SK-MEL-5 (cell line): Measurements from ENCODE around the gene SHROOM3. TPM values are rescaled to one million over a fixed set of nuclear protein-coding genes. Genes with fewer than 3 reads are reported as not detected.
"Not testable (repeated sequence)": the region's sequence is repeated elsewhere in the genome, so short reads cannot be mapped to it uniquely, and the experiment has no call there.

Experiments
- DNase-seq: peaks from one replicate; pipeline ENCODE4 v3.0.0-alpha.2; 2016; ENCODE audit warnings: low read depth, low spot score
- in situ Hi-C: cut with HindIII; loops from 2 replicates; pipeline ENCODE4 v1.10.0; 2016; ENCODE audit warnings: low sequenced_read_pairs, high pct_unique_total_duplicates, low pct_unique_long_range_greater_than_20kb
- total RNA-seq: library from RNA; depleted of rRNA; stranded (reverse); fragments of >200 nt; shearing (Covaris generic); gene quantifications from 2 replicates; pipeline ENCODE4 v1.2.3, GENCODE V29; 2014

The SHROOM3 gene
- total RNA-seq, 1 experiment from 2014 or later = 0.82 TPM

GRCh38 chr4:76726631-76727030 is 291.6 kb downstream of the SHROOM3 start:
- no peak for DNase-seq
- in situ Hi-C loops = no loop called here

- DNase-seq, in situ Hi-C loops: not testable (repeated sequence)
Measured at GRCh38 chr4:76727934-76728333, 292.9 kb downstream of the SHROOM3 start.

- DNase-seq = no peak
- in situ Hi-C loops = no loop called here
Measured at GRCh38 chr4:76729460-76729859, 294.4 kb downstream of the SHROOM3 start.

GRCh38 chr4:76729980-76730379 is 295.0 kb downstream of the SHROOM3 start:
- DNase-seq = no peak
- in situ Hi-C loops = no loop called here

DNA sequence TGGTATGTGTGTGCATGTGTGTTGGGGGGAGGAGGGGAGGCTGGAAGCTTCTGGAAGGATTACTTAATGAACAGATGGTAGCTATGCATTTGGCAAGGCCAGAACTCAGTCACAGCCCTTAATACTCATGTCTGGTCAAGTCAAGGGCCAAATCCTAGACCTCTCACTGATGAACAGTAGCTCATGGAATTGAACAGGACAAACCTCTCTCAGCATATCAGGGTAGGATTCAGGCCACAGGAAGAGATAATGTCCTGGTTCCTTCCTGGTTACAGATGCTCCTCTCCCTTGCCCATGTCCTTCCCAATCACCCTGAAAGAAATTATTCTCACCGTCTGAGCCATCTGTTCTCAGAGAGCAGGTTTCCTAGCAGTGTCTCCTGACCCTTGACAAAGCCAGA is 297.2 kb downstream of the SHROOM3 start:
- no peak for DNase-seq
- in situ Hi-C loops = no loop called here

DNA sequence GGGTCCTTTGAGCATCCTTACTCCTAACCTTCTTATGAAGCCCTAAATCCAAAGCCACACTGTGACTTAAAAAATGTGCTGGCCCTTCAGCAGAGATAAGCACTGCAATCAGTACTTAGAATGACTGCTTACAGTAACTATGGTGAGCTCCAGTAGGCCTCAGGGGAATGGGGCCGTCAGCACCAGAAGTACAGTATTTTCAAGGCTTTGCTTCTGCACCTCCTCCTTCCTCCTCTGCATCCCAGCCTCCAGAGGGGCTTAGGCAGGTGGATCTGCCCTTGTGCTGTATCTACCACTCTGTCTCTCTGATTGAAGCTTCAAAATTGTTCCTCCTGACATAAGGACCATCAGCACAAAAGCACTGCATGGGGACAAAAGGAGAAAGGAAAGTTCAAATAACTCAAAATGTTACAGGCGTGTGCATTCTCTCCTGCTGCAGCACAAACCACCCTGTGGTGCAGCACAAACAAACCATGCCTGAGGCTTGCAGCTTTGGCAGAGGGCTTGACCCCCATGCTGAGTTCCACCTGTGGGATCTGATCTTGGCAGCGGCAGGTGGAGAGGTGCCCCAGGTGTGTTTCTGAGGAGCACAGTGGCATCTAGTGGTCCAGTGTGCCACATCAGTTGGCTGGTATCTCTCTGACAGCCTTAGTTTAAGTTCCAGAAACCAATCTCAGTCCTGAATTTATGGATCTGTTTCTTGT is 298.2 kb downstream of the SHROOM3 start:
- in situ Hi-C loops = no loop called here
- peak; percentile 30 for DNase-seq

DNA sequence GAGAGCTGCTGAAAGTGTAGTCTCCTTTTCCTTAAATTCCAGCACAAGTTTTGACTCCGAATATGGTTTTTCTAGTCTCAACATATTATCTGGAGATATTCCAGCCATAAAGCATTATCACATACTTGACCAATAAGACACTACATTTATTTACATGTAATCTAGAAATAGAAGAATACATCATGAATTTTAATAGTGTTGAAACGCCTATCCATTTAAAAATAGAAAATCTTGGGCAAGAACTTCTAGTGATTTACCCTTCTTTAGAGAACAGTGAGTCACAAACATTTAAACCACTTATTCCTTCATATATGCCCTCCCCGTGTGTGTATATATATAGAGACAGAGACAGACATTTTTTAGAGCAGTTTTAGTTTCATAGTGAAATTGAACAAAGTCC is 301.4 kb downstream of the SHROOM3 start:
- in situ Hi-C loops = no loop called here
- DNase-seq = no peak

DNA sequence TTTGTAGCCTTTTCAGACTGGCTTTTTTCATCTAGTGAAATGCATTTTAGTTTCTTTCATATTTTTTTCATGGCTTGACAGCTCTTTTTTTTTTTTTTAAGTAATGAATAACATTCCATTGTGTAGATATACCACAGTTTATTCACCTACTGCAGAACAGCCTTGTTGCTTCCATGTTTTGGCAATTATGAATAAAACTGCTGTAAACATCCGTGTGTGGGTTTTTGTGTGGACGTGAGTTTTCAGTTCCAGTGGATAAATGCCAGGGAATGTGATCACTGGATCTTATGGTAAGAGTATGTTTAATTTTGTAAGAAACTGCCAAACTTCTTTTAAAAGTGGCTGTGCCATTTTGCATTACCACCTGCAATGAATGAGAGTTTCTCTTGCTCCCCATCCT is 302.2 kb downstream of the SHROOM3 start:
- in situ Hi-C loops = no loop called here
- no peak for DNase-seq

- in situ Hi-C loops = no loop called here
- DNase-seq = no peak
Measured at GRCh38 chr4:76737771-76738085, 302.7 kb downstream of the SHROOM3 start.

- in situ Hi-C loops = no loop called here
- DNase-seq = peak; percentile 27
Measured at GRCh38 chr4:76738086-76738931, 303.3 kb downstream of the SHROOM3 start.

GRCh38 chr4:76740192-76740591 is 305.2 kb downstream of the SHROOM3 start:
- in situ Hi-C loops = no loop called here

GRCh38 chr4:76740866-76741662 is 306.0 kb downstream of the SHROOM3 start:
- in situ Hi-C loops = no loop called here
- no peak for DNase-seq

More at GRCh38 chr4:76740192-76740591, 305.2 kb downstream of the SHROOM3 start:
- no peak for DNase-seq

GRCh38 chr4:76741663-76742020 is 306.6 kb downstream of the SHROOM3 start:
- DNase-seq = no peak
- in situ Hi-C loops = no loop called here

GRCh38 chr4:76744241-76744921 is 309.4 kb downstream of the SHROOM3 start:
- DNase-seq = peak; percentile 25

GRCh38 chr4:76745240-76745639 is 310.2 kb downstream of the SHROOM3 start:
- in situ Hi-C loops = no loop called here
- no peak for DNase-seq

More at GRCh38 chr4:76744241-76744921, 309.4 kb downstream of the SHROOM3 start:
- in situ Hi-C loops = no loop called here

DNA sequence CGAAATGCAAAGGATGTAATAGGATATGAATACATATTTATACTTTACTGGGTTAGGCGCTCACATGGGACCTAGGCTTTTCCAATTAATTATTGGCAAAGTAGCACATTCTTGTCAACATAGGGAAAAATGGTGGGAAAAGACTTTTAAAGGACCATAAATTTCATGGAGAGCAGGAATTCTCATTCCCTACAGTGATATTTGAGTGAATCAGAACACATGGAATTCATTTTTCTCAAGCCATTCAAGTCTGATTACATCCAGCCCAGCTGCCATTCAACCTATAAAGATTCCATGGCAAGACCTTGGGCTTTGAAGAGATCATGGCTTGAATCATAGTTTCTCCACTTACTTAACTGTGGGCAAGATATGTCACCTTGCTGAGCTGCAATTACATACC is 312.5 kb downstream of the SHROOM3 start:
- in situ Hi-C loops = no loop called here
- no peak for DNase-seq

- in situ Hi-C loops = no loop called here
- DNase-seq = peak; percentile 72
Measured at GRCh38 chr4:76748649-76749048, 313.6 kb downstream of the SHROOM3 start.

DNA sequence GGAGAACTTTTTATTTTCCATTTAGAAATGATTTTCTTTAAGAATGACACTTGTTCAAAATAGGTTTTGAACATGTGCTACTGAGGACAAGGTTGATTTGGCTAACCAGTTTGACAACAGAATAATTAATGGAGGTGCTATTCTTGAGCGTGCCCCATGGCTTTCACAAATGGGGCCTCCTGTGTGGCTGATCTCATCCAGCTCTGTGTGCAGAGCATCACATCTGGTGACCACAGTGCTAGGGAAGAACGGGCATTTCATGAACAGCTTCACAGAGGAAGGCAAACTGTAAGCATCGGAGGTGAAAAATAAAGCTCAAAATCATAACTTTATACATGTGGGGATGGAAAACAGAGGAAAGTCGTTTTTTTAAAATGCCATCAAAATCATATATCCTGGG is 314.3 kb downstream of the SHROOM3 start:
- in situ Hi-C loops = no loop called here
- DNase-seq = no peak
